Stimulated activated CD4-positive, alpha-beta T cell treated with anti-CD3 and anti-CD28 coated beads, Interleukin-15, amount 100 ng/mL, for 1 hour (primary cell): ENCODE measurements around the gene ZNF627.
A peak's percentile ranks its signal among the peaks of the same experiment; 100 is the strongest.
"Not testable (repeated sequence)": the region's sequence is repeated elsewhere in the genome, so short reads cannot be mapped to it uniquely, and the experiment has no call there.

ENCODE experiments used
- DNase-seq, 2 donors: peaks; one replicate each; pipeline ENCODE4 v3.0.0-alpha.2; 2020; ENCODE audit warnings: low read depth in 1 of 2, low spot score in 1 of 2

ZNF627 gene

DNA sequence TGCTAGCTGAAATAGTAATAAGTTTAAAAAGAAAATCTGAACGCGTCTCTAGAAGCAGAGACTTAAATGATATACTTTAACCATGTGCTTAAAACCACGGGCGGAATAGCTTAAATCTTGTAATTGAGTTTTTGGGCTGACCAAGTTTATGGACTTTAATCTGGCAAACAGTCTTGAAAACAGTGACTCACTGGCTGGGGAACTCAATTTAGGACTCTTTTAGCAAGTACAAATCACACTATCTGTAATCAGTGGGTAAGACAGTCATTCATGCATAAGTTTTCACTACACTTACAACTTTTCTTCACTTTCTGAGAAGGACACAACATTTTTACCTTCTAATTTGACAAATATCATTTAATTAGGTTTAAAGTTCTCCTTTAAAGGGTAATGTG, 26.8 kb downstream of the ZNF627 start:
- no peak for DNase-seq

DNA sequence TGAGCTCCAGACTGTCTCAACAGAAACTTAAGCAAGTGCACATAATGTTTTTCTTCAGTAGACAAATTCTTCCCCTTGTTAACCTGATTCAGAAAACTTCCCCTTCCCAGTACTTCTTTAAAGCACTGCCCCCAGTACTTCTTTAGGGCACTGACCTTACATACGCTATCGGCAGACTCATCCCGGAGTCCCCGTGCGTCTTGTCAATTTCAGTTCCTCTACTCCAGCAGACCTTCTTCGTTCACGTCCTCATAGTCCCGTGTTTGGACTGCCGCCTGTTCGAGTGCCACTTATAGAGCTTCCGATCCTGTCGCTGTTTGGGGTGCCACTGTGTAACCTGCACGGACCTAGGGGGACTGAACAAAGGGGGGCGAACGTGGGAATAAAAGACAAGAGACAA, 29.0 kb downstream of the ZNF627 start:
- DNase-seq = no peak

DNA sequence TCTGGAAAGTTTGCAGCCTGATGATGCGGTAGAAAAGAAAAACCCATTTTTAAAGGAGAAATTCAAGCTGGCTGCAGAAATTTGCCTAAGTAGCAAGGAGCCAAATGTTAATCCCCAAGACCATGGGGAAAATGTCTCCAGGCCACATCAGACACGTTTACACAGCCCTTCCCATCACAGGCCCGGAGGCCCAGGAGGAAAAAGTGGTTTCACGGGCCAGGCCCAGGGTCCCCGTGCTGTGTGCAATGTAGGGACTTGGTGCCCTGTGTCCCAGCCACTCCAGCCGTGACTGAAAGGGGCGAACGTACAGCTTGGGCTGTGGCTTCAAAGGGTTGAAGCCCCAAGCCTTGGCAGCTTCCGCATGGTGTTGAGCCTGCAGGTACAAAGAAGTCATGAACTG, 35.9 kb downstream of the ZNF627 start:
- no peak for DNase-seq

DNA sequence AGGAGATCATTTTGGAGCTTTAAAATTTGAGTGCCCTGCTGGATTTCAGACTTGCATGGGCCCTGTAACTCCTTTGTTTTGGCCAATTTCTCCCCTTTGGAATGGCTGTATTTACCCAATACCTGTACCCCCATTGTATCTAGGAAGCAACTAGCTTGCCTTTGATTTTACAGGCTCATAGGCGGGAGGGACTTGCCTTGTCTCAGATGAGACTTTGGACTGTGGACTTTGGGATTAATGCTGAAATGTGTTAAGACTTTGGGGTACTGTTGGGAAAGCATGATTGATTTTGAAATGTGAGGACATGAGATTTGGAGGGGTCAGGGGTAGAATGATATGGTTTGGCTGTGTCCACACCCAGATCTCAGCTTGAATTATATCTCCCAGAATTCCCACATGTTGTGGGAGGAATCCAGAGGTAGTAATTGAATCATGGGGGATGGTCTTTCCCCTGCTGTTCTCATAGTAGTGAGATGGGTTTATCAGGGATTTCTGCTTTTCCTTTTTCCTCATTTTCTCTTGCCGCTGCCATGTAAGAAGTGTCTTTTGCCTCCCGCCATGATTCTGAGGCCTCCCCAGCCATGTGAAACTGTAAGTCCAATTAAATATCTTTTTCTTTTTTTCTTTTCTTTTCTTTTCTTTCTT, 36.9 kb downstream of the ZNF627 start:
- not testable (repeated sequence) for DNase-seq

DNA sequence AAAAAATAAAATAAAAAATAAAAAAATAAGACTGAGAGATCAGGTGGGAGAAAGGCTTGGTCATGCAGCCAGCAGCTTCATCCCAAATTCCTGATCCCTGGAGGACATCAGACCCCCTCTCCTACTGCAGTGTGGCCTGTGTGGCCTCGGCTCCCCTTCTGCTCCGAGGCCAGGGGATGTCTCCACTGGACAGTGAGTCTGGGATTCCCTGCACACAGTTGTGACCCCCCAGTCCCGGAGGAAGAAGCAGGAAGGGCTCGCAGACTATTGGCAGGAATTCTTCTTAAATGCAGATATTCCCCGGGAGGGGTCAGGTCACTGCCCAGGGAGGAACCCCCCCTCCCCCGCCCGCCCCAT, 41.9 kb downstream of the ZNF627 start:
- DNase-seq = no peak

DNA sequence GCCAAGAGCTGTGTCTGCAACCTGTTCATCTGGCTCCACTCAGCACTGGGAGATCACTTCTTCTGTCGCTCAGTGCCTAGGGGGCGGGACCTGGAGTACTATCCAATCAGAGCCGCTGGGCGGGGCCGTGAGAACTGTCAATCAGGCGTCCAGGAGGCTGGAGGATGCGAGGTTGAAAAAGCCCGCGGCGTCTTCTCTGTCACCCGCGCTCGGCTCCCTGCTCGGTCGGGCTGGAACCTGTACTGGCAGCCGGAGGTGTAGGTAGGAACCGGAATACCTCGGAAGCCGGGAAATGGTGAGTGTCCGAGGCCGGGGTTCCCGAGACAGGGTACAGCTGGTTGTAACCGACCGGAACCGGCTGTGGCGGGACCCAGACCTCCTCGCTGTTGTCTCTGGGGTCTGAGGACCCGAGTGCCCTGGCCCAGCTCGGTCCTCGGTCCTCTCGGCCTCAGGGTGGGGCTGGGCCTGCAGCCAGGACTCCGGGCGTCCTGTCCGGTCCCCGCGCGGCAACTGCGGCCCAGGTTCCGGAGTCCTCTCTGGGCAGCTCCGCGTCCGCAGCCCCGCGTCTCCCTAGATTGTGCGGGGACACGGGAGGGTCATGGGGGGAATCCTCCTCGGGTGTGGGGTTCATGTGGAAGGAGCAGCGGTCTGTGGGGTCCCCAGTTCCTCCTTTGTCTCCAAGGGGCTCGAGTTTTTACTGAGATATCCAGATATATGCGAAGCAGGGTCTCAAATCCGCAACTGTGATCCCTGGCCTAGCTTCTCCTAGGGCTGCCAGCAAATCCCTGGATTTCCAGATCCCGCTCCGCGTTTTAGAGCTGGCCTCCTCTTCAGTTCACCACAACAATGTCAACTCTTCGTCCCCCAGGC, 42.6 kb downstream of the ZNF627 start:
- DNase-seq = peak; percentile 58 to 80

DNA sequence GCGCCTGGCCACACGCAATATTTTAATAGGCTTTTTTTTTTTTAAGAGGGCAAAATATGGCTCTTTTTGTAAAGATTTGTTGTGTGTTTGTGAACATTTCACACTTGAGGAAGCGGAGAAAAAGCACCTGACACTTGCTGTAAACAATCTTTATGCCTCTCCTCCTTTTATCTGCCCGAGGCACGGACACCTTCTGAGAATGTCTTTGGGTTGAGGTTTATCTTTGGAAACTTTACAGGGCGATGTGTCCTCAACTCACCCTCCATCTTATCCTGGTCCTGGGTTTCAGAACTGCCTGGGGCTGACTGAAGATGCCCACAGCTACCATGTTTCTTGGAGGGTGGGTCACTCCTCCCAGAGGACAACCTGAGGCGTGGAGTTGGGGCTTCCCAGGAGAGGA, 44.0 kb downstream of the ZNF627 start:
- no peak for DNase-seq

DNA sequence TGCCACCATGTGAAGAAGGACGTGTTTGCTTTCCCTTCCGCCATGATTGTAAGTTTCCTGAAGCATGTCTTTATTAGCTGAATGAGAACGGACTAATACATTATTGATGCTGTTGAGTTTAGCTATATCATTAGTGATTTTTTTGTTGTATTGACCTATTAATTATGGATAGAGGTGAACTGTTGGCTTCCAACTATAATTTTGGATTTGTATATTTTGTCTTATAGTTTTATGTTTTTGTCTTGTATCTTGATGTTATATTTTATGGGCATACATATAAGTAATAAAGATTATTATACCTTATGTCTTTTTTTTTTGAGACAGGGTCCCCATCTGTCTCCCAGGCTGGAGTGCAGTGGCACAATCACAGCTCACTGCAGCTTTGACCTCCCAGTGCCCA, 45.6 kb downstream of the ZNF627 start:
- no peak for DNase-seq

DNA sequence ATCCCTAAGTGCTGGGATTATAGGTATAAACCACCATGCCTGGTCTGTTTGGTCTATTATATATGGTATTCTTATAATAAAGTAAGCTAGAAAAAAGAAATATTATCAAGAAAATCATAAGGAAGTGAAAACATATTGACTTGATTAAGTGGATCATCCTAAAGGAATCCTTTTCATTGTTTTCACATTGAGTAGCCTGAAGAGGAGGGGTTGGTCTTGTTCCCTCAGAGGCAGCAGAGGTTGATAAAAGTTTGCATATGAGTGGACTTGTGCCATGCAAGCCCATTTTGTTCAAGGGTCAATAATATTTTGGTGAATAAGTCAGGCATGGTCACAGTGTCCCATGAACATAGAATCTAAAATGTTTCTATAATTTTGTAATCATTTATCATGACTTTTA, 52.7 kb downstream of the ZNF627 start:
- no peak for DNase-seq

DNA sequence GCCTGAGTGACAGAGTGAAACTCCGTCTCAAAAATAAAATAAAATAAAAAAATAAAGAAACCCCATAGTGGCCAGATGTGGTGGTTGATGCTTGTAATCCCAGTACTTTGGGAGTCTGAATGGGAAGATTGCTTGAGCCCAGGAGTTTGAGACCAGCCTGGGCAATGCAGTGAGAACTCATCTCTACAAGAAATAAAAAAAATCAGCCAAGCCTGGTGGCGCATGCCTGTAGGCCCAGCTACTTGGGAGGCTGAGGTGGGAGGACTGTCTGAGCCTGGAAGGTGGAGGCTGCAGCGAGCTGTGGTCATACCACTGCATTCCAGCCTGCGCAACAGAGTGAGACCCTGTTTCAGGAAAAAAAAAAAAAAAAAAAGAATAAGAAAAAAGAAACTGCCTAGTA, 53.8 kb downstream of the ZNF627 start:
- no peak for DNase-seq

DNA sequence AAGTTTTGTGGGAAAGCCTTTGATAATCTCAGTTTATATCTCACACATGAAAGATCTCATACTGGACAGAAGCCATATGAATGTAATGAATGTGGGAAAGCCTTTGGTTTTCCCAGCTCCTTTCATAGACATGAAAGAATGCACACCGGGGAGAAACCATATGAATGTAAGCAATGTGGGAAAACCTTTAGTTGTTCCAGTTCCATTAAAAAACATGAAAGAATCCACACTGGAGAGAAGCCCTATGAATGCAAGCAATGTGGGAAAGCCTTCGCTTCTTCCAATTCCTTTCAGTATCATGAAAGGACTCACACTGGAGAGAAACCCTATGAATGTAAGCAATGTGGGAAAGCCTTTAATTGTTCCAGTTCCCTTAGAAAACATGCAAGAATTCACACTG, 54.8 kb downstream of the ZNF627 start:
- no peak for DNase-seq

DNA sequence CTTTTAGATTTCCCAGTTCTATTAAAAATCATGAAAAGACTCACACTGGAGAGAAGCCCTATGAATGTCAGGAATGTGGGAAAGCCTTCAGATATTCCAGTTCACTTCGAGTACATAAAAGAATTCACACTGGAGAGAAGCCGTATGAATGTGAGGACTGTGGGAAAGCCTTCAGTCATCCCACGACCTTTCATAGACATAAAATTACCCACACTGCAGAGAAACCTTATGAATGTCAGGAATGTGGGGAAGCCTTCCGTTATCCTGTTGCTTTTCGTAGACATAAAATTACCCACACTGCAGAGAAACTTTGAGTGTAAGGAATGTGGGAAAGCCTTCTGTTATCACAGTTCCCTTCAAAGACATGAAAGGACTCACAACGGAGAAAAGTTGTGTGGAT, 55.2 kb downstream of the ZNF627 start:
- no peak for DNase-seq

DNA sequence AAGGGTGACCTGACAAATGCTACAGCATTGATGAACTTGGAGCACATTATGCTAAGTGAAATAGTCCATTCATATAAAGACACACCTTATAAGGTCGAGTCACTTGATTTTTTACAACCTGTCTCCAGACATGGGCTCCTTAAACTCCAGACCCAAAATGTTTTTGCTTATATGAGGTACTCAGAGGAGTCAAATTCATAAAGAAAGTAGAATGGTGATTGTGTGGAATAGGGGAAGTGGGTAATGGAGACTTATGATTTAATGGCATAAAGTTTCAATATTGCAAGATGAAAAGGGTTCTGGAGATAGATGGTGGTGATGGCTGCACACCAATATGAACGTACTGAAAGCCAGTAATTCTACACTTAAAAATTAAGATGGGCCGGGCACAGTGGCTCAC, 59.3 kb downstream of the ZNF627 start:
- no peak for DNase-seq

DNA sequence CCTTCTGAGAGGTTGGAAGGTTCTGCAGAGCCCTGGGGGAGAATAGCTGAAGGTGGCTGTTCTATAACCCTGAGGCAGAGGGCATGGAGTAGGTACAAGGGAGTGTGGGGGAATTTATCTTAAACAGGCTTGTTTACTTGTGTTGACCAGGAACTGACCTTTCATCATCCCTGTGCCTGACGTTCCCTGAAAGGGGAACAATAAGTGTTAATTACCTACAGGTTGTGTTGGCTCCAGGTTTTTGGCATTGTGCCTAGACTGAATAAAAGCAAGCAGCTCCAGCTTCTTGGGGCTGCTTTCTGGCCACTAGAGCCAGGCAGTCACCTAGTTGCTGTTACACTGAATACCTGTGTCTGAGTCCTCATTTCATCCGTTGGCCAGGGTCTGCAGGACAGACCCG, 60.0 kb downstream of the ZNF627 start:
- no peak for DNase-seq

DNA sequence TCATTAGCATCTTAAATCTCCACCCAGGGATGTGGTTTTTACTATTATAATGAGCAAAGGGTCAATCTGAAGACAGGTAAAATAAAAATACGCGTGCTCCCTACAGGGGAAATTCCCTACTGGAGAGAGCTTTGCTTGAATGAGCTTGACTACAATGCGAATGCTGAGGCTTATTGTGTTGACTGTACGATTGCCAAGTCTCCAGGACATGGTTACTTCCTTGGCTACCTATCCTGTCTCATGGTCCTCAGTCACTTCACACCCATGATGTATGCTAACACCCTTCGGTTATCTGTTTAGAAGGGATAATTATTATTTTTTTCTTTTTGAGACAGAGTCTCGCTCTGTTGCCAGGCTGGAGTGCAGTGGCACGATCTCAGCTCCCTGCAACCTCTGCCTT, 61.7 kb downstream of the ZNF627 start:
- DNase-seq = no peak

DNA sequence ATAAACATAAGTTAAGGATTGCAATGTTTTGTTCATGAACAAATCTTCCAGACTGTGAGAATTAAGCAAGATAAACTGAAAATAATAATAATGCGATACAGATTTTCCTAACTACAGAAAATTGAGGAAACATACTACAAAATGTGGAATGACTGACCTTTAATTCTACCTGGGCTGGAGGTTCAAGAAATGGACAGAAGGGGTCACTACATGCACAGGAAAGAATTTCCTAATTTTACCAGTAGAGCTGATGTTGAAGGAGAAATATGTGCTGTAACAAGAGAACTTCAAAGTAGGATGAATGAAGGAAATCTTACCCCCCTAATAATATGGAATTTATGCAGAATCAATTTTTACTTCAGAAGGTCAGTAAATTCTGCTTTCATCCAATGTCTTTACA, 62.3 kb downstream of the ZNF627 start:
- no peak for DNase-seq

DNA sequence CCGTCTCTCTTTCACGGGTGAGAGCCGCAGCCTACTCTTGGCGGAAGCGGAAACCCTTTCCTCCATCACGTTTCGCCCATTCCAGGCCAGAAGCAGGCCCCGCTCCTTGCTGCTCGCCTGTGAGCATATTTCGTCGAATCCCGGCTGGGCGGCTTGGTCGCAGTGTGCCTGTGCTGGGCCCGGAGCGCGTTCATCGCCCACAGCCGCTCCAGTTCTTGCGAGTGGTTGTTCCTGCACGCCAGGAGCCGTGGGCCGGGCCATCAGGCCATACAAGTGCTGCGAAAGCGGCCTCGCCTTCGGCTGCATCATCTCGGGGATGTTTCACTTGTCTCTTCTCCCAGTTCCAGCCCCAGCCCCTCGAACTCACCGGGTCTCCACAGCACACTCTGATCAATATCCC, 65.0 kb downstream of the ZNF627 start:
- no peak for DNase-seq

DNA sequence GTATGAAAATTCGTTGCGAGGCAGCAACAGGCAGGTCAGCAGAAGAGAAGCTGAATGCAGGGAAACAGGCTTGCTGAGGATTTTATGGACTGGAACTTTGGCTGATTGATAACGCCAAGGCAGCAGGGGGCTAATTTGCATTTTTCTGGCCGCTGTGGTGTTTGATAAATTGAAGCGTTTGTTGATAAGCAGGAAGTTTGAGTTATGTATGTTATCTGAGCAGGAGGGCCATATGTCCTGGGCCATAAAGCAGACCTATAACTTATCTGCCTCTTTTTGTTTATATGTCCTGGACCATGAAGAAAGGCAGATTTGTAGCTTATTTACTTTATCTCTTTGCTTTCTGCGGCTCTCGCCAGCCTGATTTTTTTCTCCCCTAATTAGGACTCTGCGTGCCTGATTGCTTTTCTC, 65.9 kb downstream of the ZNF627 start:
- no peak for DNase-seq
